K562 (cell line): ENCODE results near the gene DNAJB1. TPM values are rescaled to one million over a fixed set of nuclear protein-coding genes. Genes with fewer than 3 reads are reported as not detected.

Experiments
- FOXA1 ChIP-seq: fragments of 450-650 bp; IDR thresholded peaks from 2 replicates; pipeline ENCODE4 v1.6.1; 2016; ENCODE audit warnings: mild to moderate bottlenecking, borderline replicate concordance
- GABPB1 ChIP-seq: sonication (generic); formaldehyde crosslinking; IDR thresholded peaks from 2 replicates; pipeline ENCODE4 v1.8.0; 2022; ENCODE audit warnings: mild to moderate bottlenecking, missing genetic modification reagents
- HLTF ChIP-seq: fragments of 450-650 bp; IDR thresholded peaks from 2 replicates; pipeline ENCODE4 v1.6.1; 2016
- HOXB6 ChIP-seq: fragments of 250-450 bp; sonication (Bioruptor Pico); IDR thresholded peaks from 2 replicates; pipeline ENCODE4 v1.5.1; 2022; ENCODE audit warnings: mild to moderate bottlenecking, borderline replicate concordance
- POLR2G ChIP-seq: fragments of 200-400 bp; formaldehyde crosslinking; IDR thresholded peaks from 2 replicates; pipeline ENCODE4 v1.6.1; 2017; ENCODE audit warnings: low read depth, mild to moderate bottlenecking, antibody characterized with exemption, low read length, moderate library complexity
- RAD21 ChIP-seq, 2 experiments: fragments of 250-450 bp in 1 of 2; fragments of 450-650 bp in 1 of 2; sonication (Bioruptor Pico) in 1 of 2; formaldehyde crosslinking in 1 of 2; IDR thresholded peaks in 1 of 2; conservative IDR thresholded peaks in 1 of 2; 2 replicates each; pipeline versions ENCODE4 v1.4.0 to v1.8.0; 2020 to 2022; ENCODE audit warnings: mild to moderate bottlenecking in 2 of 2, moderate library complexity in 1 of 2
- RB1 ChIP-seq: fragments of 450-650 bp; IDR thresholded peaks from 2 replicates; pipeline ENCODE4 v1.6.1; 2017; ENCODE audit warnings: low read depth, mild to moderate bottlenecking
- RNF2 ChIP-seq: sonication (generic); IDR thresholded peaks from 2 replicates; pipeline ENCODE4 v1.6.1; 2016
- THRB ChIP-seq: fragments of 450-650 bp; formaldehyde crosslinking; conservative IDR thresholded peaks from 2 replicates; pipeline ENCODE4 v1.4.0; 2022; ENCODE audit warnings: mild to moderate bottlenecking, missing genetic modification characterization
- ZNF407 ChIP-seq: fragments of 450-650 bp; IDR thresholded peaks from 2 replicates; pipeline ENCODE4 v1.6.1; 2016; ENCODE audit warnings: low read depth
- ZNF76 ChIP-seq: fragments of 250-450 bp; sonication (Bioruptor Pico); IDR thresholded peaks from 2 replicates; pipeline ENCODE4 v1.4.0; 2020; ENCODE audit warnings: mild to moderate bottlenecking, moderate library complexity, borderline replicate concordance
- ZNF764 ChIP-seq: fragments of 250-450 bp; sonication (Bioruptor Pico); IDR thresholded peaks from 2 replicates; pipeline ENCODE4 v1.4.0; 2020; ENCODE audit warnings: low read depth, mild to moderate bottlenecking, moderate library complexity
- polyA plus RNA-seq, 8 experiments: library from polyadenylated mRNA; depleted of rRNA in 4 of 8; stranded (reverse) in 5 of 8; unstranded in 3 of 8; fragments of >200 nt; fragmentation: Nextera tagmentation in 2 of 8; fragmentation: Illumina TruSeq in 1 of 8; extraction: Ambion mirVana in 2 of 8; extraction: Trizol in 1 of 8; gene quantifications; 2 replicates each; pipeline versions ENCODE4 v1.2.1 to v1.2.3, GENCODE V29; 2011 to 2014; ENCODE audit warnings: inconsistent platforms in 1 of 8, missing spikeins in 1 of 8
- total RNA-seq, 7 experiments: library from RNA; depleted of rRNA in 6 of 7; stranded (reverse); fragments of >200 nt in 6 of 7; fragmentation: Illumina TruSeq in 2 of 7; extraction: Trizol in 2 of 7; gene quantifications; 2 replicates each; pipeline versions ENCODE4 v1.2.1 to v1.2.3, GENCODE V29; 2011 to 2021; ENCODE audit warnings: low replicate concordance in 1 of 7
- TF ChIP-seq, protein P1 (sequence below): IDR thresholded peaks from 2 replicates; pipeline ENCODE4 v1.6.1; 2011; ENCODE audit warnings: borderline replicate concordance, low read depth, mild to moderate bottlenecking, moderate library complexity, low read length; ENCODE audit not compliant: insufficient read depth, poor library complexity, severe bottlenecking
- TF ChIP-seq, protein P2 (sequence below): fragments of 250-450 bp; sonication (Bioruptor Pico); IDR thresholded peaks from 2 replicates; pipeline ENCODE4 v1.4.0; 2020; ENCODE audit warnings: mild to moderate bottlenecking, moderate library complexity

DNAJB1 gene
- total and polyA plus RNA-seq, 9 of the 15 experiments (the other 6 are each of a cell fraction or from before 2014, with no cell fraction given), result 13.2 to 113 (median 62.1) TPM

- TF ChIP-seq ZNF407 (no peak), ZNF76 (CRISPR knock-in tag) (no peak), RAD21 (CRISPR knock-in tag; conservative IDR thresholded peaks at IDR 0.05 in 1 of 2, IDR thresholded peaks at IDR 0.05 in 1 of 2) (peak; percentile 58 to 82), RNF2 (no peak), HLTF (no peak), FOXA1 (no peak), ZNF764 (CRISPR knock-in tag) (no peak), RB1 (peak; percentile 78; the same call in 1 of the 2 replicates), POLR2G (peak; percentile 67), GABPB1 (CRISPR knock-in tag) (0 out of 2 replicates have a peak, but pooled peaks have one; percentile 14), HOXB6 (CRISPR knock-in tag) (no peak), THRB (CRISPR knock-in tag) (no peak)
- TF ChIP-seq, protein P1, sequence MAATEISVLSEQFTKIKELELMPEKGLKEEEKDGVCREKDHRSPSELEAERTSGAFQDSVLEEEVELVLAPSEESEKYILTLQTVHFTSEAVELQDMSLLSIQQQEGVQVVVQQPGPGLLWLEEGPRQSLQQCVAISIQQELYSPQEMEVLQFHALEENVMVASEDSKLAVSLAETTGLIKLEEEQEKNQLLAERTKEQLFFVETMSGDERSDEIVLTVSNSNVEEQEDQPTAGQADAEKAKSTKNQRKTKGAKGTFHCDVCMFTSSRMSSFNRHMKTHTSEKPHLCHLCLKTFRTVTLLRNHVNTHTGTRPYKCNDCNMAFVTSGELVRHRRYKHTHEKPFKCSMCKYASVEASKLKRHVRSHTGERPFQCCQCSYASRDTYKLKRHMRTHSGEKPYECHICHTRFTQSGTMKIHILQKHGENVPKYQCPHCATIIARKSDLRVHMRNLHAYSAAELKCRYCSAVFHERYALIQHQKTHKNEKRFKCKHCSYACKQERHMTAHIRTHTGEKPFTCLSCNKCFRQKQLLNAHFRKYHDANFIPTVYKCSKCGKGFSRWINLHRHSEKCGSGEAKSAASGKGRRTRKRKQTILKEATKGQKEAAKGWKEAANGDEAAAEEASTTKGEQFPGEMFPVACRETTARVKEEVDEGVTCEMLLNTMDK, result peak; percentile 92
- TF ChIP-seq, protein P2, sequence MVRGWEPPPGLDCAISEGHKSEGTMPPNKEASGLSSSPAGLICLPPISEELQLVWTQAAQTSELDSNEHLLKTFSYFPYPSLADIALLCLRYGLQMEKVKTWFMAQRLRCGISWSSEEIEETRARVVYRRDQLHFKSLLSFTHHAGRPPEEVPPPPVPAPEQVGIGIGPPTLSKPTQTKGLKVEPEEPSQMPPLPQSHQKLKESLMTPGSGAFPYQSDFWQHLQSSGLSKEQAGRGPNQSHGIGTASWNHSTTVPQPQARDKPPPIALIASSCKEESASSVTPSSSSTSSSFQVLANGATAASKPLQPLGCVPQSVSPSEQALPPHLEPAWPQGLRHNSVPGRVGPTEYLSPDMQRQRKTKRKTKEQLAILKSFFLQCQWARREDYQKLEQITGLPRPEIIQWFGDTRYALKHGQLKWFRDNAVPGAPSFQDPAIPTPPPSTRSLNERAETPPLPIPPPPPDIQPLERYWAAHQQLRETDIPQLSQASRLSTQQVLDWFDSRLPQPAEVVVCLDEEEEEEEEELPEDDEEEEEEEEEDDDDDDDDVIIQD (CRISPR knock-in tag), result no peak
Measured at GRCh38 chr19:14479975-14480699, 38.1 kb downstream of the DNAJB1 start (continued).
